HFFc6 (cell line): ENCODE results near the gene SLC9A7. TPM values are rescaled to one million over a fixed set of nuclear protein-coding genes. Genes with fewer than 3 reads are reported as not detected.
A peak's percentile ranks its signal among the peaks of the same experiment; 100 is the strongest.

Source experiments
- DNase-seq: peaks from one replicate; pipeline ENCODE4 v3.0.0-alpha.2; 2018
- H3K27ac Mint-ChIP-seq: 2 replicates; pipeline ENCODE4 v1.8.0; 2020; ENCODE audit warnings: mild to moderate bottlenecking, mixed read lengths
- H3K27me3 Mint-ChIP-seq: 2 replicates; pipeline ENCODE4 v1.8.0; 2021; ENCODE audit warnings: mild to moderate bottlenecking, moderate library complexity, mixed read lengths; ENCODE audit not compliant: insufficient read depth
- H3K36me3 Mint-ChIP-seq: 2 replicates; pipeline ENCODE4 v1.8.0; 2021; ENCODE audit warnings: low read depth, mixed read lengths
- H3K4me1 Mint-ChIP-seq: 2 replicates; pipeline ENCODE4 v1.8.0; 2020; ENCODE audit warnings: low read depth, mixed read lengths
- H3K4me3 Mint-ChIP-seq: 2 replicates; pipeline ENCODE4 v1.8.0; 2020; ENCODE audit warnings: mild to moderate bottlenecking, moderate library complexity, mixed read lengths
- H3K9me3 Mint-ChIP-seq: 2 replicates; pipeline ENCODE4 v1.8.0; 2020; ENCODE audit warnings: mild to moderate bottlenecking, mixed read lengths
- total RNA-seq, 6 experiments: library from RNA; stranded (reverse); fragmentation: NEBNext Ultra II Directional; extraction: Animal tissue kit (Norgen Biotek cat#: 25700); gene quantifications; 2 replicates in 1 of 6; 3 replicates in 5 of 6; pipeline ENCODE4 v1.2.3, GENCODE V29; 2021
- TF ChIP-seq, protein P1 (sequence below): fragments of 200-600 bp; sonication (generic); IDR thresholded peaks from 2 replicates; pipeline ENCODE4 v1.5.0; 2021; ENCODE audit warnings: antibody characterized with exemption, mild to moderate bottlenecking

Gene SLC9A7
- total RNA-seq, 6 experiments from 2014 or later, result 41.8 to 54.1 (median 45.7) TPM

DNA sequence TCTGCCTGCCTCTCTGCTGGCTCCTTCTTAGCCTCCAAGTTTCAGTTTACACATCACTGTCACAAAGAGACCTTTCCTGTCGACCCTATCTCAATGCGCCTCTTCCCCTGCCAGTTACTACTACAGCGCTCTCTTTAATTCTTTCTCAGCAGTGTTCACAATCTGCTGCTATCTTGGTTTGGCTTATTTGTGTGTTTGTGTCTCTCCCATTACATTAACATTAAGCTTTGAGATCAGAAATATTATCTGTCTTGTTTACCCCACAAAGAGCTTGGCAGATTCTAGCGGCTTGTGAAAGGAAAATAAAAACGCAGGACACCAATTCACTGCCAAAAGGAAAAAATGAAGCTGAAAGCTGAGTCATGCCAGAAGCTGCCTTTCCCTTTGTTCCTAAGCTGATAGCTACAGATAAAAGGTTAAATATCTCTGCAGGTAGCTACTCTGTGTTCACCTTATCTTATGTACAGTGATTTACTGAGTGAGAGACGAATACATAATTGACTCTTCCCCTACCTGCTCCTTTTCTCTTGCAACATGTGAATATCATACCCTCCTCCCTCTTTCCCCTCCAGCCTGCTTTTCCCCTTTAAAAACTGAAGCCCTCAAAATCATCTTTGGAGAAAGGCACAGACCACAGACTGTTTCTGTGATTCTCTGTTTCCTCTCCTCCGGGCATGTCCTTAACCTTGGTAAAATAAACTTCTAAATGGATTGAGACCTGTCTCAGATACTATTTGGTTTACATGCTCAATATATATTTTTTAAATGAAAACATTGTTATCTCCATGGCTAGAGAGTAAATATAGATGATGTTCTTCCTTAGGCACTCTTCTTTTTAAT, 19.3 kb upstream of the SLC9A7 start:
- Mint-ChIP-seq H3K4me1 (peaks cover 31% of the 10 kb centered on the region), H3K27ac (peak overlapping the region; percentile 92), H3K27me3 (no peaks in the 10 kb centered on the region), H3K9me3 (no peaks in the 10 kb centered on the region), H3K4me3 (peak overlapping the region; percentile 70), H3K36me3 (peaks cover 6% of the 10 kb centered on the region; the same call in 1 of the 2 replicates)
- DNase-seq, result peak; percentile 24
- TF ChIP-seq, protein P1, sequence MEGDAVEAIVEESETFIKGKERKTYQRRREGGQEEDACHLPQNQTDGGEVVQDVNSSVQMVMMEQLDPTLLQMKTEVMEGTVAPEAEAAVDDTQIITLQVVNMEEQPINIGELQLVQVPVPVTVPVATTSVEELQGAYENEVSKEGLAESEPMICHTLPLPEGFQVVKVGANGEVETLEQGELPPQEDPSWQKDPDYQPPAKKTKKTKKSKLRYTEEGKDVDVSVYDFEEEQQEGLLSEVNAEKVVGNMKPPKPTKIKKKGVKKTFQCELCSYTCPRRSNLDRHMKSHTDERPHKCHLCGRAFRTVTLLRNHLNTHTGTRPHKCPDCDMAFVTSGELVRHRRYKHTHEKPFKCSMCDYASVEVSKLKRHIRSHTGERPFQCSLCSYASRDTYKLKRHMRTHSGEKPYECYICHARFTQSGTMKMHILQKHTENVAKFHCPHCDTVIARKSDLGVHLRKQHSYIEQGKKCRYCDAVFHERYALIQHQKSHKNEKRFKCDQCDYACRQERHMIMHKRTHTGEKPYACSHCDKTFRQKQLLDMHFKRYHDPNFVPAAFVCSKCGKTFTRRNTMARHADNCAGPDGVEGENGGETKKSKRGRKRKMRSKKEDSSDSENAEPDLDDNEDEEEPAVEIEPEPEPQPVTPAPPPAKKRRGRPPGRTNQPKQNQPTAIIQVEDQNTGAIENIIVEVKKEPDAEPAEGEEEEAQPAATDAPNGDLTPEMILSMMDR, result no peak

DNA sequence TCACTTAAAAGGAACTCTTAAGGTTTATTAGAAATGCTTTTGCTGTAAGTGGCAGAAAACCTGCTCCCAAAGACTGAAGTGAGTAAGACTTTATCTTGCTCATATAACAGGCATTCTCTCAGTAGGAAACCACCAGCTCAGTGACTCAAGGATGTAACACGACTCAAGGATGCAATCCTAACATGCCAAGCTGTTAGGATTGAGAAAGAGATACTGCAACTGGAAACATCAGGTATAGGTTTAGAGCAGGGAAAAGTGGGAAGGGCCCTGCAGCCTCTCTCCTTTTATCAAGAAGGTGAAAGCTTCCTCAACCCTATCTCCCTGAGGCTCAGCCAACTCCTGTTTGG, 11.9 kb upstream of the SLC9A7 start:
- H3K27me3 Mint-ChIP-seq, result no peaks in the 10 kb centered on the region
- peaks cover 58% of the 10 kb centered on the region for H3K4me1 Mint-ChIP-seq

DNA sequence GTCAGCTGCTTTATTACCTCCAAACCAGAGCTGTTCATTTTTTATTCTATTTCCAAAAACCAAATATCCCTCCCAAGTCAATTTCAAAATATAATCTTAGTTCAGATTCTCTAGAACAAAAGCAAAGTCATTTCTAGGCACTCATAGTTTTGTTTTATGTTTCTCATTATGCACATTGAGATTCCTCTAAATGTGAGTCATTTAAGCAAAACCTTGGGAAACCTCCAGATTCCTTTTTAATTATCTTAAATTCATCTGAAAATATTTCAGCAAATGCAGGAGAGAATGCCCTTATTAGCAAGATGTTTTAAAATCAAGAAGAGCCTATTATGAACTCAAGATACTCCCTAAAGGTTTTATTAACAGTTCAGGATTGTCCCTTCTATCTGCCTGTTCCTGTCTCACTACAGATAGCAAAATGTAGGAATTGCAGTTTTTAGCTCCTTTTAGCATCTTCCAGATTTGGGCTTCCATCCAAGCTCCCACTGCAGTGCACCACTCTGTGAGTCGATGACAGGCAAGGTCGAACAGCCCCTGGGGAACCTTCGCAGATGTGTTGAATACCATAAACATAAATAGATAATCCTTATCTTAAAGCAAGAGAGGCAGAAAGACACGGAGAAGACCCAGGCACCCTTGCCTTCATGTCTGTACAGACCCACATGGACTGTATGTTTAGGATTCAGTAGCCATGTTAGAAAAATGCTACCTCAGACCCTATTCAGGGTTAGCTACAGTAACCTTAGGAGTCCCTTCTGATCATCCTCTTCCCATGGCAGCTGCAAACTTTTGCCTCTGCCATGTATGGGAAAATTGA, 11.3 kb upstream of the SLC9A7 start:
- peak overlapping the region; percentile 61 for H3K4me3 Mint-ChIP-seq
- H3K27me3 Mint-ChIP-seq, result no peaks in the 10 kb centered on the region
- H3K27ac Mint-ChIP-seq, result peak overlapping the region; percentile 94
- peak; percentile 24 for DNase-seq
- H3K4me1 Mint-ChIP-seq, result peaks cover 58% of the 10 kb centered on the region
- TF ChIP-seq, protein P1, result no peak
- H3K9me3 Mint-ChIP-seq, result no peaks in the 10 kb centered on the region
- H3K36me3 Mint-ChIP-seq, result peaks cover 6% of the 10 kb centered on the region; the same call in 1 of the 2 replicates

More for the DNA sequence above, 11.9 kb upstream of the SLC9A7 start:
- H3K4me3 Mint-ChIP-seq, result peak overlapping the region; percentile 39; the same call in 1 of the 2 replicates
- DNase-seq, result peak; percentile 88
- peak overlapping the region; percentile 94 for H3K27ac Mint-ChIP-seq
- TF ChIP-seq, protein P1, result no peak
- H3K9me3 Mint-ChIP-seq, result no peaks in the 10 kb centered on the region
- peaks cover 6% of the 10 kb centered on the region; the same call in 1 of the 2 replicates for H3K36me3 Mint-ChIP-seq

DNA sequence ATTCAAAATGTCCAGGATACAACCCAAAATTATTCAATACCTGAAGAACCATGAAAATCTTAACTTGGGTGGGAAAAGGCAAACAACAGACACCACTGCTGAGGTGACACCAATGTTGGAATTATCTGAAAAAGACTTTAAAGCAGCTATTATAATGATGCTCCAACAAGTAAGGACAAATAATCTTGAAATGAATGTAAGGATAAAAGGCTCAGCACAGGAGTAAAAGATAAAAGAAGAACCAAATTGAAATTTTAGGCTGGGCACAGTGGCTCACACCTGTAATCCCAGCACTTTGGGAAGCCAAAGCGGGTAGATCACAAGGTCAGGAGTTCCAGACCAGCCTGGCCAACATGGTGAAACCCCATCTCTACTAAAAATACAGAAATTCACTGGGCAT, 4.0 kb upstream of the SLC9A7 start:
- Mint-ChIP-seq H3K27ac (no peak overlapping the region), H3K4me3 (no peak overlapping the region), H3K4me1 (peaks cover 16% of the 10 kb centered on the region), H3K27me3 (no peaks in the 10 kb centered on the region), H3K9me3 (no peaks in the 10 kb centered on the region; the same call in 1 of the 2 replicates), H3K36me3 (peaks cover 3% of the 10 kb centered on the region; the same call in 1 of the 2 replicates)
- DNase-seq, result no peak
- TF ChIP-seq, protein P1, result no peak

DNA sequence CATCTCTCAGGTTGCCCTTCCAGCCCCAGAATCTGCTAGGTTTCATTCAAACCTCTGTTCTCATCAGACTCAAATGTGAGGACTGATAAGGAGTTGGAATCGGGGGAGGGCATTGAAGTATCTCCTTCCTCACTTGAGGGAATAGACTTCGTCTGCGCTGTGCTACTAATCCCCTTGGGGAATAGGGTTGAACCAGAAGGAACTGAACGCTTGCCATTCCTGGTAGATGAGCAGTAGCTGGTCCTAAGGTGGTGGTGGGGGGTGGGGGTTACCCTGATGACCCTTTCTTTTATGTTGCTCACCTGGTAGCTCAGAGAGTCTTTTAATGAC, 692 bp upstream of the SLC9A7 start:
- no peaks in the 10 kb centered on the region; the same call in 1 of the 2 replicates for H3K9me3 Mint-ChIP-seq
- H3K36me3 Mint-ChIP-seq, result peaks cover 4% of the 10 kb centered on the region; the same call in 1 of the 2 replicates
- H3K4me3 Mint-ChIP-seq, result peak overlapping the region; percentile 82
- TF ChIP-seq, protein P1, result peak; percentile 32
- peak; percentile 2 for DNase-seq
- no peaks in the 10 kb centered on the region for H3K27me3 Mint-ChIP-seq
- H3K27ac Mint-ChIP-seq, result peak overlapping the region; percentile 88
- peaks cover 38% of the 10 kb centered on the region for H3K4me1 Mint-ChIP-seq
